ENCODE results near the gene CNPY1. TPM values are rescaled to one million over a fixed set of nuclear protein-coding genes. Genes with fewer than 3 reads are reported as not detected.

CNPY1 gene
- total and polyA plus RNA-seq, 2 donors (not counting 1 experiment from before 2014, with no cell fraction given) = not detected

GRCh38 chr7:155541986-155542675 lies 4.2 kb downstream of the CNPY1 start:
- no peak for TF ChIP-seq CTCF (conservative IDR thresholded peaks at IDR 0.05 in 1 of 2, IDR thresholded peaks at IDR 0.05 in 1 of 2; ENCODE audit: low read depth in 1 of 2, low read length in 2 of 2)
- no peak for TF ChIP-seq EZH2 (IDR thresholded peaks at IDR 0.05; ENCODE audit: low read length, missing control alignments)
- Histone ChIP-seq H3K4me3 (replicated peaks in 1 of 4; ENCODE audit: control extremely low read depth in 1 of 4, insufficient read depth in 1 of 4, low read depth in 3 of 4, low read length in 4 of 4) (no peak overlapping the region), H3K4me2 (ENCODE audit: extremely low read depth, insufficient read depth, low read length) (no peak overlapping the region), H4K20me1 (ENCODE audit: control insufficient read depth, extremely low read depth, insufficient read depth, low read length) (no peaks in the 10 kb centered on the region), H3K27me3 (ENCODE audit: control insufficient read depth, insufficient read depth, low read length) (no peaks in the 10 kb centered on the region), H3K27ac (ENCODE audit: insufficient read depth, low read length) (no peak overlapping the region), H3K79me2 (ENCODE audit: control insufficient read depth, insufficient read depth, low read length) (no peaks in the 10 kb centered on the region), H3K9ac (ENCODE audit: insufficient read depth, low read length) (no peak overlapping the region), H2AFZ (ENCODE audit: low read length) (no peak overlapping the region), H3K9me3 (ENCODE audit: control insufficient read depth, insufficient read depth, low read depth, low read length) (no peaks in the 10 kb centered on the region), H3K4me1 (ENCODE audit: control insufficient read depth, extremely low read depth, insufficient read depth, low read length) (no peaks in the 10 kb centered on the region), H3K36me3 (ENCODE audit: control insufficient read depth, insufficient read depth, low read length) (no peaks in the 10 kb centered on the region)
- DNase-seq (ENCODE audit: low read depth in 2 of 2) = no peak

GRCh38 chr7:155540553-155540952 lies 5.8 kb downstream of the CNPY1 start:
- TF ChIP-seq CTCF (conservative IDR thresholded peaks at IDR 0.05 in 1 of 2, IDR thresholded peaks at IDR 0.05 in 1 of 2; ENCODE audit: low read depth in 1 of 2, low read length in 2 of 2) (no peak), EZH2 (IDR thresholded peaks at IDR 0.05; ENCODE audit: low read length, missing control alignments) (no peak)
- H3K9ac ChIP-seq (ENCODE audit: insufficient read depth, low read length) = no peak overlapping the region
- H2AFZ ChIP-seq (ENCODE audit: low read length) = no peak overlapping the region
- no peaks in the 10 kb centered on the region for H3K4me1 ChIP-seq (ENCODE audit: control insufficient read depth, extremely low read depth, insufficient read depth, low read length)
- H4K20me1 ChIP-seq (ENCODE audit: control insufficient read depth, extremely low read depth, insufficient read depth, low read length) = no peaks in the 10 kb centered on the region
- H3K27ac ChIP-seq (ENCODE audit: insufficient read depth, low read length) = no peak overlapping the region
- no peak overlapping the region for H3K4me2 ChIP-seq (ENCODE audit: extremely low read depth, insufficient read depth, low read length)
- DNase-seq (ENCODE audit: low read depth in 2 of 2) = no peak
- H3K36me3 ChIP-seq (ENCODE audit: control insufficient read depth, insufficient read depth, low read length) = no peaks in the 10 kb centered on the region
- H3K9me3 ChIP-seq (ENCODE audit: control insufficient read depth, insufficient read depth, low read depth, low read length) = no peaks in the 10 kb centered on the region
- no peaks in the 10 kb centered on the region for H3K79me2 ChIP-seq (ENCODE audit: control insufficient read depth, insufficient read depth, low read length)
- no peaks in the 10 kb centered on the region for H3K27me3 ChIP-seq (ENCODE audit: control insufficient read depth, insufficient read depth, low read length)
- no peak overlapping the region for H3K4me3 ChIP-seq (replicated peaks in 1 of 4; ENCODE audit: control extremely low read depth in 1 of 4, insufficient read depth in 1 of 4, low read depth in 3 of 4, low read length in 4 of 4)

GRCh38 chr7:155538293-155538692 lies 8.1 kb downstream of the CNPY1 start:
- Histone ChIP-seq H3K79me2 (ENCODE audit: control insufficient read depth, insufficient read depth, low read length) (no peaks in the 10 kb centered on the region), H3K9ac (ENCODE audit: insufficient read depth, low read length) (no peak overlapping the region), H3K4me2 (ENCODE audit: extremely low read depth, insufficient read depth, low read length) (no peak overlapping the region), H3K27ac (ENCODE audit: insufficient read depth, low read length) (no peak overlapping the region), H2AFZ (ENCODE audit: low read length) (no peak overlapping the region), H4K20me1 (ENCODE audit: control insufficient read depth, extremely low read depth, insufficient read depth, low read length) (no peaks in the 10 kb centered on the region), H3K27me3 (ENCODE audit: control insufficient read depth, insufficient read depth, low read length) (peaks cover 10% of the 10 kb centered on the region), H3K4me3 (replicated peaks in 1 of 4; ENCODE audit: control extremely low read depth in 1 of 4, insufficient read depth in 1 of 4, low read depth in 3 of 4, low read length in 4 of 4) (no peak overlapping the region), H3K9me3 (ENCODE audit: control insufficient read depth, insufficient read depth, low read depth, low read length) (no peaks in the 10 kb centered on the region), H3K4me1 (ENCODE audit: control insufficient read depth, extremely low read depth, insufficient read depth, low read length) (no peaks in the 10 kb centered on the region), H3K36me3 (ENCODE audit: control insufficient read depth, insufficient read depth, low read length) (no peaks in the 10 kb centered on the region)
- no peak for DNase-seq (ENCODE audit: low read depth in 2 of 2)
- TF ChIP-seq EZH2 (IDR thresholded peaks at IDR 0.05; ENCODE audit: low read length, missing control alignments) (no peak), CTCF (conservative IDR thresholded peaks at IDR 0.05 in 1 of 2, IDR thresholded peaks at IDR 0.05 in 1 of 2; ENCODE audit: low read depth in 1 of 2, low read length in 2 of 2) (no peak)

Data from fibroblast of lung (primary cell).